Upper lobe of left lung (tissue), 6 donors: Measurements from ENCODE around the gene KIR3DL3. TPM values are rescaled to one million over a fixed set of nuclear protein-coding genes. Genes with fewer than 3 reads are reported as not detected.
"Not testable (repeated sequence)": the region's sequence is repeated elsewhere in the genome, so short reads cannot be mapped to it uniquely, and the experiment has no call there.

Experiments used
- ATAC-seq, 2 donors: fragments of 200-7000 bp; cut with Tn5 transposase; one replicate each; pipeline ENCODE4 v1.9.1; 2022; ENCODE audit warnings: mild to moderate bottlenecking in 2 of 2, moderate library complexity in 2 of 2; ENCODE audit not compliant: low FRiP score in 2 of 2
- DNase-seq, 2 donors: peaks; one replicate each; pipeline ENCODE4 v3.0.0-alpha.2; 2019 to 2020
- H3K27ac ChIP-seq, 4 donors: fragments of 200-600 bp; sonication (generic); one replicate each; pipeline ENCODE4 v1.5.1; 2016 to 2019
- H3K27me3 ChIP-seq, 4 donors: fragments of 200-600 bp; sonication (generic); one replicate each; pipeline ENCODE4 v1.5.1; 2017 to 2019
- H3K36me3 ChIP-seq, 4 donors: fragments of 200-600 bp; sonication (generic); one replicate each; pipeline ENCODE4 v1.5.1; 2016 to 2019
- H3K4me1 ChIP-seq, 4 donors: fragments of 200-600 bp; sonication (generic); one replicate each; pipeline ENCODE4 v1.5.1; 2018 to 2019
- H3K4me3 ChIP-seq, 4 donors: fragments of 200-600 bp; sonication (generic); one replicate each; pipeline ENCODE4 v1.5.1; 2017 to 2019; ENCODE audit warnings: mild to moderate bottlenecking in 2 of 4, moderate library complexity in 1 of 4
- H3K9me3 ChIP-seq, 4 donors: fragments of 200-600 bp; sonication (generic); one replicate each; pipeline ENCODE4 v1.5.1; 2018 to 2019
- EP300 ChIP-seq, 4 donors: sonication (generic); formaldehyde crosslinking; IDR thresholded peaks; one replicate each; pipeline ENCODE4 v1.5.1; 2017; ENCODE audit warnings: antibody characterized with exemption in 4 of 4, control low read depth in 2 of 4
- POLR2A ChIP-seq, 4 donors: fragments of 450-650 bp; IDR thresholded peaks; one replicate each; pipeline ENCODE4 v1.5.1; 2016 to 2017; ENCODE audit warnings: antibody characterized with exemption in 4 of 4, mild to moderate bottlenecking in 2 of 4
- POLR2AphosphoS5 ChIP-seq, 2 donors: sonication (generic); formaldehyde crosslinking; IDR thresholded peaks; one replicate each; pipeline ENCODE4 v1.5.1; 2017; ENCODE audit warnings: antibody characterized with exemption in 2 of 2
- WGBS, 2 donors: methylation state at CpG; one replicate each; pipeline ENCODE4 v1.1.5; 2017 to 2018; 5-methylcytosine and 5-hydroxymethylcytosine counted together
- total RNA-seq, 6 donors: library from RNA; depleted of rRNA in 4 of 6; stranded (reverse); fragments of >200 nt in 4 of 6; gene quantifications; one replicate each; pipeline versions ENCODE4 v1.1.0 to v1.2.1, GENCODE V29; 2016 to 2021
- TF ChIP-seq, protein P1 (sequence below), 6 experiments: fragments of 450-650 bp in 4 of 6; fragments of 200-600 bp in 2 of 6; sonication (generic) in 2 of 6; IDR thresholded peaks; one replicate each; pipeline ENCODE4 v1.5.1; 2016 to 2019; ENCODE audit warnings: antibody characterized with exemption in 6 of 6
- donor health status: DM: no; HTN: no; CAD: no; lungs with moderate emphysema.
- donor health status: DM: no; HTN: yes; CAD: no; lungs with severe emphysema.

Gene KIR3DL3
- total RNA-seq, 6 donors from 2014 or later, result not detected

- no peaks in the 10 kb centered on the region for H3K27me3 ChIP-seq
- TF ChIP-seq POLR2AphosphoS5 (IDR thresholded peaks at IDR 0.05), result no peak
- TF ChIP-seq EP300 (IDR thresholded peaks at IDR 0.05), result no peak
- TF ChIP-seq, protein P1, sequence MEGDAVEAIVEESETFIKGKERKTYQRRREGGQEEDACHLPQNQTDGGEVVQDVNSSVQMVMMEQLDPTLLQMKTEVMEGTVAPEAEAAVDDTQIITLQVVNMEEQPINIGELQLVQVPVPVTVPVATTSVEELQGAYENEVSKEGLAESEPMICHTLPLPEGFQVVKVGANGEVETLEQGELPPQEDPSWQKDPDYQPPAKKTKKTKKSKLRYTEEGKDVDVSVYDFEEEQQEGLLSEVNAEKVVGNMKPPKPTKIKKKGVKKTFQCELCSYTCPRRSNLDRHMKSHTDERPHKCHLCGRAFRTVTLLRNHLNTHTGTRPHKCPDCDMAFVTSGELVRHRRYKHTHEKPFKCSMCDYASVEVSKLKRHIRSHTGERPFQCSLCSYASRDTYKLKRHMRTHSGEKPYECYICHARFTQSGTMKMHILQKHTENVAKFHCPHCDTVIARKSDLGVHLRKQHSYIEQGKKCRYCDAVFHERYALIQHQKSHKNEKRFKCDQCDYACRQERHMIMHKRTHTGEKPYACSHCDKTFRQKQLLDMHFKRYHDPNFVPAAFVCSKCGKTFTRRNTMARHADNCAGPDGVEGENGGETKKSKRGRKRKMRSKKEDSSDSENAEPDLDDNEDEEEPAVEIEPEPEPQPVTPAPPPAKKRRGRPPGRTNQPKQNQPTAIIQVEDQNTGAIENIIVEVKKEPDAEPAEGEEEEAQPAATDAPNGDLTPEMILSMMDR (IDR thresholded peaks at IDR 0.05), result no peak
- no peak for TF ChIP-seq POLR2A (IDR thresholded peaks at IDR 0.05)
- no peaks in the 10 kb centered on the region for H3K4me1 ChIP-seq
- no peaks in the 10 kb centered on the region for H3K36me3 ChIP-seq
- WGBS, 2 donors, result 52 to 72% methylated on average over 4 to 15 of the region's 18 CpGs
- H3K9me3 ChIP-seq, result no peaks in the 10 kb centered on the region
- no peak overlapping the region for H3K27ac ChIP-seq
- H3K4me3 ChIP-seq, result no peak overlapping the region
- DNase-seq (peak in 1 of 2 donors; percentile 41), ATAC-seq (peak in 1 of 2 donors; percentile 44)
Measured at GRCh38 chr19:54709212-54709948, 14.9 kb upstream of the KIR3DL3 start.

- not testable (repeated sequence) for H3K9me3 ChIP-seq, H3K27ac ChIP-seq, H3K36me3 ChIP-seq, H3K27me3 ChIP-seq, H3K4me3 ChIP-seq, H3K4me1 ChIP-seq, ATAC-seq
- DNase-seq, result peak in 1 of 2 donors; percentile 67
- 57 to 58% methylated on average over 12 of the region's 13 CpGs for WGBS, 2 donors
Measured at GRCh38 chr19:54709956-54710355, 14.3 kb upstream of the KIR3DL3 start.

GRCh38 chr19:54724644-54725043 lies 402 bp downstream of the KIR3DL3 start:
- H3K4me3 ChIP-seq, result no peak overlapping the region
- no peak overlapping the region for H3K27ac ChIP-seq
- no peak for ATAC-seq
- DNase-seq, result no peak
- WGBS, 2 donors, result 63 to 80% methylated on average over 3 of the region's 3 CpGs
- no peaks in the 10 kb centered on the region for H3K36me3 ChIP-seq
- H3K9me3 ChIP-seq, result peaks cover 0 to 17% (median 8%) of the 10 kb centered on the region in 4 donors
- H3K27me3 ChIP-seq, result no peaks in the 10 kb centered on the region
- TF ChIP-seq, protein P1 (IDR thresholded peaks at IDR 0.05), result no peak
- TF ChIP-seq EP300 (IDR thresholded peaks at IDR 0.05) (no peak), POLR2AphosphoS5 (IDR thresholded peaks at IDR 0.05) (no peak), POLR2A (IDR thresholded peaks at IDR 0.05) (no peak)
- H3K4me1 ChIP-seq, result no peaks in the 10 kb centered on the region

GRCh38 chr19:54725321-54725720 lies 1.1 kb downstream of the KIR3DL3 start:
- WGBS, 2 donors, result 81 to 82% methylated on average over 7 of the region's 7 CpGs
- no peaks in the 10 kb centered on the region for H3K4me1 ChIP-seq
- no peak overlapping the region for H3K4me3 ChIP-seq
- peaks cover 0 to 17% (median 8%) of the 10 kb centered on the region in 4 donors for H3K9me3 ChIP-seq
- DNase-seq, result no peak
- TF ChIP-seq, protein P1 (IDR thresholded peaks at IDR 0.05), result no peak
- TF ChIP-seq EP300 (IDR thresholded peaks at IDR 0.05) (no peak), POLR2A (IDR thresholded peaks at IDR 0.05) (no peak), POLR2AphosphoS5 (IDR thresholded peaks at IDR 0.05) (no peak)
- peak in 1 of 2 donors; percentile 24 for ATAC-seq
- no peak overlapping the region for H3K27ac ChIP-seq
- H3K27me3 ChIP-seq, result no peaks in the 10 kb centered on the region
- H3K36me3 ChIP-seq, result no peaks in the 10 kb centered on the region

GRCh38 chr19:54727562-54727961 lies 3.3 kb downstream of the KIR3DL3 start:
- no peaks in the 10 kb centered on the region for H3K4me1 ChIP-seq
- H3K27ac ChIP-seq, result no peak overlapping the region
- 77% methylated on average over 10 of the region's 10 CpGs for WGBS, 2 donors
- H3K27me3 ChIP-seq, result no peaks in the 10 kb centered on the region
- H3K4me3 ChIP-seq, result no peak overlapping the region
- no peaks in the 10 kb centered on the region for H3K9me3 ChIP-seq
- ATAC-seq (no peak), DNase-seq (no peak)
- H3K36me3 ChIP-seq, result no peaks in the 10 kb centered on the region
- TF ChIP-seq, protein P1 (IDR thresholded peaks at IDR 0.05), result no peak
